ENCODE measurements around the gene KRTAP9-2. TPM values are rescaled to one million over a fixed set of nuclear protein-coding genes. Genes with fewer than 3 reads are reported as not detected.

Gene KRTAP9-2
- total and polyA plus RNA-seq, 2 experiments from 2014 or later, result not detected

DNA sequence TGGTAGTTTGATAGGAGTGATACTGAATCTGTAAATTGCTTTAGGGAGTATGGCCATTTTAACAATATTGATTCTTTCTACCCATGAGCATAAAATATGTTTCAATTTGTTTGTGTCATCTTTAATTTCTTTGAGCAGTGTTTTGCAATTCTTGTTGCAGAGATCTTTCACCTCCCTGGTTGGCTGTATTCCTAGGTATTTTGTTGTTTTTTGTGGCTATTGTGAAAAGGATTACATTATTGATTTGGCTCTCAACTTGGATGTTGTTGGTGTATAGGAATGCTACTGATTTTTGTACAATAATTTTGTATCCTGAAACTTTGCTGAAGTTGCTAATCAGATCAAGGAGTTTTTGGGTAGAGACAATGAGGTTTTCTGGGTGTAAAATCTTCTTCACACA, 32.0 kb downstream of the KRTAP9-2 start:
- Histone ChIP-seq H2AFZ (no peak overlapping the region), H4K20me1 (ENCODE audit: insufficient read depth, poor library complexity, severe bottlenecking) (no peaks in the 10 kb centered on the region), H3K4me3 (no peak overlapping the region), H3K9me2 (replicated peaks; ENCODE audit: insufficient read depth) (no peaks in the 10 kb centered on the region), H3K9me3 (ENCODE audit: low read depth) (no peaks in the 10 kb centered on the region), H3K27me3 (peaks cover 20% of the 10 kb centered on the region), H3K27ac (no peak overlapping the region), H3K4me1 (ENCODE audit: insufficient read depth) (no peaks in the 10 kb centered on the region), H3K79me2 (no peaks in the 10 kb centered on the region), H3K4me2 (no peak overlapping the region), H3K36me3 (replicated peaks; ENCODE audit: insufficient read depth, low read depth) (no peaks in the 10 kb centered on the region)
- DNase-seq (ENCODE audit: low spot score), result no peak
- TF ChIP-seq EZH2phosphoT487 (IDR thresholded peaks at IDR 0.05; ENCODE audit: low read depth, severe bottlenecking, unreplicated experiment), result no peak
- no peak for TF ChIP-seq EZH2 (IDR thresholded peaks at IDR 0.05; ENCODE audit: borderline replicate concordance)
- TF ChIP-seq, protein P1, sequence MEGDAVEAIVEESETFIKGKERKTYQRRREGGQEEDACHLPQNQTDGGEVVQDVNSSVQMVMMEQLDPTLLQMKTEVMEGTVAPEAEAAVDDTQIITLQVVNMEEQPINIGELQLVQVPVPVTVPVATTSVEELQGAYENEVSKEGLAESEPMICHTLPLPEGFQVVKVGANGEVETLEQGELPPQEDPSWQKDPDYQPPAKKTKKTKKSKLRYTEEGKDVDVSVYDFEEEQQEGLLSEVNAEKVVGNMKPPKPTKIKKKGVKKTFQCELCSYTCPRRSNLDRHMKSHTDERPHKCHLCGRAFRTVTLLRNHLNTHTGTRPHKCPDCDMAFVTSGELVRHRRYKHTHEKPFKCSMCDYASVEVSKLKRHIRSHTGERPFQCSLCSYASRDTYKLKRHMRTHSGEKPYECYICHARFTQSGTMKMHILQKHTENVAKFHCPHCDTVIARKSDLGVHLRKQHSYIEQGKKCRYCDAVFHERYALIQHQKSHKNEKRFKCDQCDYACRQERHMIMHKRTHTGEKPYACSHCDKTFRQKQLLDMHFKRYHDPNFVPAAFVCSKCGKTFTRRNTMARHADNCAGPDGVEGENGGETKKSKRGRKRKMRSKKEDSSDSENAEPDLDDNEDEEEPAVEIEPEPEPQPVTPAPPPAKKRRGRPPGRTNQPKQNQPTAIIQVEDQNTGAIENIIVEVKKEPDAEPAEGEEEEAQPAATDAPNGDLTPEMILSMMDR (IDR thresholded peaks at IDR 0.05; ENCODE audit: poor library complexity), result no peak

DNA sequence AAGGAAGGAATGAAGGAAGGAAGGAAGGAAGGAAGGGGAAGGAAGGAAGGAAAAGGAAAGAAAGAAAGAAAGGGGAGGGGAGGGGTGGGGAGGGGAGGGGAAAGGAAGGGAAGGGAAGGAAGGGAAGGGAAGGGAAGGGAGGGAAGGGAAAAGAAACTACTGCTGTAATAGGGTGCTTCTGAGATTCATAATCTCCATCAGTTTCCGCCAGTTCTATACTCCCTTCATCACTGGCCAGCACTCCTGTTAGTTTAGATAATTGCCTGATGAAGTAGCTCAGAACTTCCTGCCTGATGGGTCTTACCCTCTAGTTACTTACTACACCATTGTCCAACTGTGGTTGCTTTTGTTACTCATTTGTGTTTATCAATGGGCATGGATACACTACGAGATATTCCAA, 36.8 kb downstream of the KRTAP9-2 start:
- no peaks in the 10 kb centered on the region for H3K9me2 ChIP-seq (replicated peaks; ENCODE audit: insufficient read depth)
- H3K36me3 ChIP-seq (replicated peaks; ENCODE audit: insufficient read depth, low read depth), result no peaks in the 10 kb centered on the region
- H3K27me3 ChIP-seq, result peaks cover 12% of the 10 kb centered on the region
- no peak overlapping the region for H3K4me3 ChIP-seq
- WGBS (ENCODE audit: low lambda C conversion rate, missing lambda C conversion rate), result 89% methylated on average over 2 of the region's 2 CpGs
- H4K20me1 ChIP-seq (ENCODE audit: insufficient read depth, poor library complexity, severe bottlenecking), result no peaks in the 10 kb centered on the region
- no peak overlapping the region for H3K4me2 ChIP-seq
- TF ChIP-seq EZH2 (IDR thresholded peaks at IDR 0.05; ENCODE audit: borderline replicate concordance) (no peak), EZH2phosphoT487 (IDR thresholded peaks at IDR 0.05; ENCODE audit: low read depth, severe bottlenecking, unreplicated experiment) (no peak)
- TF ChIP-seq, protein P1 (IDR thresholded peaks at IDR 0.05; ENCODE audit: poor library complexity), result no peak
- peak; percentile 0 for DNase-seq (ENCODE audit: low spot score)
- no peak overlapping the region for H2AFZ ChIP-seq
- H3K79me2 ChIP-seq, result no peaks in the 10 kb centered on the region
- H3K27ac ChIP-seq, result no peak overlapping the region
- H3K4me1 ChIP-seq (ENCODE audit: insufficient read depth), result no peaks in the 10 kb centered on the region
- H3K9me3 ChIP-seq (ENCODE audit: low read depth), result no peaks in the 10 kb centered on the region

DNA sequence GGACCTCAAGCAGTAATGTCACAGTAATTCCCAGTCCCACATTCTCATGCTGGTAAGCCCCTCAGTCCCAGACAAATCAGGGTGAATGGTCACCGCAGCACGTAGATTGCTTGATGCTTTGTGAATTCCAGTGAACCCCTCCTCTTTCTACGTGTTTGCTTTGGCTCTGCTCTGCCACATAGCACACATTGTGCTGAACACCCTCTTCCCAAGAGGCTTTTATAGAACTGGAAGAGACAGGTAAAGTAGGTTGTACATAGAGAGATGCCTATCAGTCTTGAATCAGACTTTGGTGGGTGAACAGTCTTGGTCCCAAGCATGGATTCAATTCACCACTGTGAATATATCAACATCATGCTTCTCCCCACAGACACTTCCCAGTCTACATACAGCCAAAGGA, 38.2 kb downstream of the KRTAP9-2 start:
- Histone ChIP-seq H3K27ac (no peak overlapping the region), H3K79me2 (no peaks in the 10 kb centered on the region), H3K9me2 (replicated peaks; ENCODE audit: insufficient read depth) (no peaks in the 10 kb centered on the region), H3K36me3 (replicated peaks; ENCODE audit: insufficient read depth, low read depth) (no peaks in the 10 kb centered on the region), H3K4me3 (no peak overlapping the region), H3K4me2 (no peak overlapping the region), H3K9me3 (ENCODE audit: low read depth) (no peaks in the 10 kb centered on the region), H3K27me3 (peaks cover 12% of the 10 kb centered on the region), H4K20me1 (ENCODE audit: insufficient read depth, poor library complexity, severe bottlenecking) (no peaks in the 10 kb centered on the region), H2AFZ (no peak overlapping the region), H3K4me1 (ENCODE audit: insufficient read depth) (no peaks in the 10 kb centered on the region)
- TF ChIP-seq, protein P1 (IDR thresholded peaks at IDR 0.05; ENCODE audit: poor library complexity), result no peak
- TF ChIP-seq EZH2phosphoT487 (IDR thresholded peaks at IDR 0.05; ENCODE audit: low read depth, severe bottlenecking, unreplicated experiment) (no peak), EZH2 (IDR thresholded peaks at IDR 0.05; ENCODE audit: borderline replicate concordance) (no peak)
- peak; percentile 1 for DNase-seq (ENCODE audit: low spot score)
- 64% methylated on average over 3 of the region's 3 CpGs for WGBS (ENCODE audit: low lambda C conversion rate, missing lambda C conversion rate)

GRCh38 chr17:41265078-41265477, 38.6 kb downstream of the KRTAP9-2 start, which contains the start of gene KRTAP9-6:
TSS of gene KRTAP9-6 (plus strand) at chr17:41265378. CDS start at chr17:41265378, 0 bp downstream.
- Histone ChIP-seq H3K27ac (no peak within 1 kb of the TSS), H3K4me3 (no peak within 1 kb of the TSS), H2AFZ (no peak within 1 kb of the TSS), H3K9me3 (ENCODE audit: low read depth) (no peaks in the 10 kb centered on the region), H3K79me2 (no peaks in the 10 kb centered on the region), H4K20me1 (ENCODE audit: insufficient read depth, poor library complexity, severe bottlenecking) (no peaks in the 10 kb centered on the region), H3K4me1 (ENCODE audit: insufficient read depth) (no peaks in the 10 kb centered on the region), H3K4me2 (no peak within 1 kb of the TSS), H3K27me3 (peaks cover 12% of the 10 kb centered on the region), H3K36me3 (replicated peaks; ENCODE audit: insufficient read depth, low read depth) (no peaks in the 10 kb centered on the region), H3K9me2 (replicated peaks; ENCODE audit: insufficient read depth) (no peaks in the 10 kb centered on the region)
- peak; percentile 0 for DNase-seq (ENCODE audit: low spot score)
- 83% methylated on average over 2 of the region's 2 CpGs for WGBS (ENCODE audit: low lambda C conversion rate, missing lambda C conversion rate)
- TF ChIP-seq EZH2phosphoT487 (IDR thresholded peaks at IDR 0.05; ENCODE audit: low read depth, severe bottlenecking, unreplicated experiment) (no peak), EZH2 (IDR thresholded peaks at IDR 0.05; ENCODE audit: borderline replicate concordance) (no peak)

All from hepatocyte (in vitro differentiated cells).